Upper lobe of right lung (tissue), 1 donor: ENCODE results near the gene FLYWCH2. TPM values are rescaled to one million over a fixed set of nuclear protein-coding genes. Genes with fewer than 3 reads are reported as not detected.

Source experiments
- ATAC-seq: fragments of 200-7000 bp; cut with Tn5 transposase; one replicate; pipeline ENCODE4 v1.9.1; 2020; ENCODE audit warnings: mild to moderate bottlenecking, moderate library complexity
- DNase-seq: peaks from one replicate; pipeline ENCODE4 v3.0.0-alpha.2; 2020
- H3K27ac ChIP-seq: fragments of 200-600 bp; one replicate; pipeline ENCODE4 v1.8.0; 2022
- H3K27me3 ChIP-seq: fragments of 200-600 bp; one replicate; pipeline ENCODE4 v1.8.0; 2022; ENCODE audit warnings: mild to moderate bottlenecking
- H3K36me3 ChIP-seq: fragments of 200-600 bp; one replicate; pipeline ENCODE4 v1.8.0; 2022
- H3K4me1 ChIP-seq: fragments of 200-600 bp; one replicate; pipeline ENCODE4 v1.8.0; 2022
- H3K4me3 ChIP-seq: fragments of 200-600 bp; one replicate; pipeline ENCODE4 v1.8.0; 2022; ENCODE audit warnings: mild to moderate bottlenecking
- H3K9me3 ChIP-seq: fragments of 200-600 bp; one replicate; pipeline ENCODE4 v1.8.0; 2022
- intact Hi-C: fragments of 100-400 bp; cut with DNase I; formaldehyde crosslinking; loops from one replicate; pipeline ENCODE4 v1.11.0; 2022
- total RNA-seq: library from RNA; stranded (reverse); fragmentation: NEBNext Ultra II Directional; extraction: Animal tissue kit (Norgen Biotek cat#: 25700); gene quantifications from one replicate; pipeline ENCODE4 v1.2.1, GENCODE V29; 2021
- TF ChIP-seq, protein P1 (sequence below): fragments of 200-600 bp; IDR thresholded peaks from one replicate; pipeline ENCODE4 v1.8.0; 2022; ENCODE audit warnings: antibody characterized with exemption
- donor health status: DM: no; HTN: yes; CAD: no; lungs with severe emphysema.

The FLYWCH2 gene
- total RNA-seq, 1 donor from 2014 or later: 29.0 TPM

DNA sequence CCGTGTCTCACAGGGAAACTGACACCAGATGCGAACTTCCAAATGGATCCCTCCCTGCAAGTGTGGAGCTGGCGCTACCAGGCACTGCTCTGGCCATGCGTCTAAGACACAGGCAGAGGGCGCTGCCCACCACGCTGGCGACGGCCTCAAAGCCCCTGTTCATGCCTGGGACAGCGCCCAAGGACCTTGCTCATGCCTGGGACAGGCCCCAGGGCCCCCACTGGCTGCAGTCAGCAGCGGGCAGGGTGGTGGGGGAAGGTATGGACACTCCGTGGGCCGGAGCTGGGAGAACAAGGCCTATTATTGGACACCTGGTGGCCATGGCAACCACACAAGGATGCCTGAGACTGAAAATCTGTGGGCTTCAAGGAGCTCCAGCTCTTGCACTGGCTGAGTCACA lies 44.1 kb upstream of the FLYWCH2 start:
- peaks cover 8% of the 10 kb centered on the region for H3K4me1 ChIP-seq
- peak; percentile 84 for ATAC-seq
- H3K4me3 ChIP-seq: no peak overlapping the region
- no peak overlapping the region for H3K27ac ChIP-seq
- DNase-seq: peak; percentile 86
- H3K9me3 ChIP-seq: no peaks in the 10 kb centered on the region
- peaks cover 3% of the 10 kb centered on the region for H3K27me3 ChIP-seq
- no peaks in the 10 kb centered on the region for H3K36me3 ChIP-seq
- TF ChIP-seq, protein P1, sequence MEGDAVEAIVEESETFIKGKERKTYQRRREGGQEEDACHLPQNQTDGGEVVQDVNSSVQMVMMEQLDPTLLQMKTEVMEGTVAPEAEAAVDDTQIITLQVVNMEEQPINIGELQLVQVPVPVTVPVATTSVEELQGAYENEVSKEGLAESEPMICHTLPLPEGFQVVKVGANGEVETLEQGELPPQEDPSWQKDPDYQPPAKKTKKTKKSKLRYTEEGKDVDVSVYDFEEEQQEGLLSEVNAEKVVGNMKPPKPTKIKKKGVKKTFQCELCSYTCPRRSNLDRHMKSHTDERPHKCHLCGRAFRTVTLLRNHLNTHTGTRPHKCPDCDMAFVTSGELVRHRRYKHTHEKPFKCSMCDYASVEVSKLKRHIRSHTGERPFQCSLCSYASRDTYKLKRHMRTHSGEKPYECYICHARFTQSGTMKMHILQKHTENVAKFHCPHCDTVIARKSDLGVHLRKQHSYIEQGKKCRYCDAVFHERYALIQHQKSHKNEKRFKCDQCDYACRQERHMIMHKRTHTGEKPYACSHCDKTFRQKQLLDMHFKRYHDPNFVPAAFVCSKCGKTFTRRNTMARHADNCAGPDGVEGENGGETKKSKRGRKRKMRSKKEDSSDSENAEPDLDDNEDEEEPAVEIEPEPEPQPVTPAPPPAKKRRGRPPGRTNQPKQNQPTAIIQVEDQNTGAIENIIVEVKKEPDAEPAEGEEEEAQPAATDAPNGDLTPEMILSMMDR: peak; percentile 71
- intact Hi-C loops: no loop called here

DNA sequence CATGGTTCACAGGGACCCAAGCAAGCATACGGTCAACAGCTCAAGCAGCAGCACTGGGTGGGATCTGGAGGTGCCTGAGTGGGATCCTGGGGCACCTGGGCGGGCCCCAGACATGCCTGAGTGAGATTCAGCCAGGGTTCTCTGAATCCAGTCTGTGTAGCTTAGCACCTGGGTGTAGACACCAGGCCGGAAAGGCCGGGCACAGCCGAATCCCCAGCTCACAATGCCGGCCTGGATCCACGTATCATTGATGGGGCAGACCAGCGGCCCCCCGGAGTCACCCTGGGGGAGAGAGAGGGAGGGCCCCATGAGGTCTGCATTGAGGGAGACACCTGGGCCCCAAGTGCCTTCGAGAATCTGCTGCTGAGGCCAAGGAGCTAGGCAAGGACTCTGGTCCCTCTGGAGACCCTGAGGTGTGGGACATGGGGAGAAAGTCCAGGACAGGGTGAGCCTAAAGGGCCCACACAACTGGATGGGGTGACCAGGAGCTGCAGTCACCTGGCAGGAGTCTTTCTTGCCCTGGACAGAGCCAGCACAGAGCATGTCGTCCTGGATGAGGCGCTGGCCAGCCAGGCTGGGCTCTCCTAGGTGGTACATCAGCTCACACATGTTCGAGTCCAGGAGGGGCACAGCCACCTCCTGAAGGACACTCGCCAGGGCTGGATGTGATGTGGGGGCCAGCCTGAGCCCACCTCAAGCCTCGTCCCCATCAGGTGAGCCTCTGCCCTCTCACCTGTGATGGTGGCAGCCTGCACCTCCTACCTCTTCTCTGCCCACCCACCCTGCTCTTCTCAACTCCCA lies 43.2 kb upstream of the FLYWCH2 start:
- intact Hi-C loops: no loop called here
- no peaks in the 10 kb centered on the region for H3K36me3 ChIP-seq
- no peak overlapping the region for H3K27ac ChIP-seq
- H3K4me1 ChIP-seq: peaks cover 8% of the 10 kb centered on the region
- ATAC-seq: no peak
- TF ChIP-seq, protein P1: no peak
- no peak overlapping the region for H3K4me3 ChIP-seq
- peaks cover 3% of the 10 kb centered on the region for H3K27me3 ChIP-seq
- H3K9me3 ChIP-seq: no peaks in the 10 kb centered on the region
- DNase-seq: peak; percentile 55

DNA sequence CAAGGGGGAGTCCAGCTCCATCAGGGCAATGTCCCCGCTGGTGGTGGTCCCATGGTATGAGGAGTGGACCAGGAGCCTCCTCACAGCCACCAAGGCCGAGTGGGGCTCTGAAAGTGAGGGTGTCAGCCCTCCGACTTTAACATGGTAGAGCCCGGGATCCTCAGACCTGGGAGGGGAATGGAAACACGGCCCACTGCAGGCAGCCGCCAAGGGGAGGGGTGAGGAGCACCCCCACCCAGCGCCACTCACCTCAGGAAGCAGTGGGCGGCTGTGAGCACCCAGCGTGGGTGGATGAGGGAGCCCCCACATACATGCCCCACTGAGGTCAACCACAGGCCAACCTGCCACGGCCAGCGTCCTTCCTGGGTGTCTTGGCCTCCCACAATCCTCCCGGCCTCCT lies 42.1 kb upstream of the FLYWCH2 start:
- Histone ChIP-seq H3K4me3 (no peak overlapping the region), H3K4me1 (peaks cover 8% of the 10 kb centered on the region), H3K27me3 (peaks cover 3% of the 10 kb centered on the region), H3K9me3 (no peaks in the 10 kb centered on the region), H3K36me3 (no peaks in the 10 kb centered on the region), H3K27ac (no peak overlapping the region)
- DNase-seq: peak; percentile 38
- intact Hi-C loops: no loop called here
- ATAC-seq: no peak
- TF ChIP-seq, protein P1: no peak

GRCh38 chr16:2841606-2842339 lies 41.2 kb upstream of the FLYWCH2 start:
- Histone ChIP-seq H3K27me3 (peaks cover 3% of the 10 kb centered on the region), H3K4me1 (peaks cover 8% of the 10 kb centered on the region), H3K4me3 (no peak overlapping the region), H3K27ac (peak overlapping the region; percentile 24), H3K9me3 (no peaks in the 10 kb centered on the region), H3K36me3 (no peaks in the 10 kb centered on the region)
- ATAC-seq: no peak
- intact Hi-C loops: no loop called here
- peak; percentile 57 for DNase-seq
- TF ChIP-seq, protein P1: no peak

GRCh38 chr16:2842340-2843000 lies 40.5 kb upstream of the FLYWCH2 start:
- TF ChIP-seq, protein P1: peak; percentile 57
- ATAC-seq (peak; percentile 58), DNase-seq (peak; percentile 80)
- peak overlapping the region; percentile 3 for H3K4me3 ChIP-seq
- H3K4me1 ChIP-seq: peaks cover 8% of the 10 kb centered on the region
- peaks cover 3% of the 10 kb centered on the region for H3K27me3 ChIP-seq
- peak overlapping the region; percentile 24 for H3K27ac ChIP-seq
- no peaks in the 10 kb centered on the region for H3K9me3 ChIP-seq
- intact Hi-C loops: no loop called here
- no peaks in the 10 kb centered on the region for H3K36me3 ChIP-seq
